ENCODE data around the gene UBE2B.
A peak's percentile ranks its signal among the peaks of the same experiment; 100 is the strongest.
"Not testable (repeated sequence)": the region's sequence is repeated elsewhere in the genome, so short reads cannot be mapped to it uniquely, and the experiment has no call there.

Gene UBE2B

DNA sequence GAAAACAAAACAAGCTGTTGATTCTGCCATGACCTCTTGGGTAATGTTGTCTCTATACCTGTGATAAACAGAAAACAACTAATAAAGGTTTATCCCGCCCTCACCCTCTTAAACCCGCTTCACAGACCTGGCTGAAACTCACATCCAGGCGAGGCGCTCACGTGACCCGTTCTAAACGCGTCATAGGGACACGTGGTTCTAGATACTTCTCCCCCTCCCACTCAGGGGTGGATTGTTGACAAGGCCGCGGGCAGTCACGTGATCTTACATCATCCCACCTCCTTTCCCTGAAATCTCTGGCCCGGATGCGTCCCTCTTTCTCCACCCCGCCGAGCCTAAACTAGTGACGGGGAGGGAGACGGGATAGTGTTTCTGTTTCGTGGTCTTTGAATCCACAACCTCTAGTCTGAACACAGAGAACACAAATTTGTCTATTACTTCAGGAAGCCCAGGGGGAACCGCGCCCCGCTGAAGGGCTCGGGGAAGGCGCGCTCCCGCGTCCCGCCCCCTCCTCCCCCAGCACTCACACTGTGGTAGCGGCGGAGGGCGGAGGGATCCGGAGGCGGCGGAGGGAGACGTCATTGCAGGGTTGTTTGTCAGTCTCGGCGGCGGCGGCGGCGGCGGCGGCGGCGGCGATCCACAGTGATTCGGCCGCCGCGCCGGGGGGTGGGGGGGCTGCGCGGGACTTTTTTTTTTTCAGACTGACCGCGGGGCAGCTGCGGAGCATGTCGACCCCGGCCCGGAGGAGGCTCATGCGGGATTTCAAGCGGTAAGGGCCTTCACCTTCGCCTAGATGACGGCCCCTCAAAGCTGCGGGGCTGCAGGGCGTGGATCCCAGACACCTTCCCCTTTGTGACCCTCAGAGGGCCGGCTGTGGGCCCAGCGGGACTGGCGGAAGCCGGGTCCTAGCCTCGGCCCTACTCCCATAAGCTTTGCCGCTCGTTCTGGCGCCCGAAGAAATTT, at the start of gene UBE2B:
Gene UBE2B (plus strand): TSS at position 699 of the 963 bp plus-strand sequence. CDS start 27 bp downstream, at position 726.
- peak; percentile 100 for DNase-seq

DNA sequence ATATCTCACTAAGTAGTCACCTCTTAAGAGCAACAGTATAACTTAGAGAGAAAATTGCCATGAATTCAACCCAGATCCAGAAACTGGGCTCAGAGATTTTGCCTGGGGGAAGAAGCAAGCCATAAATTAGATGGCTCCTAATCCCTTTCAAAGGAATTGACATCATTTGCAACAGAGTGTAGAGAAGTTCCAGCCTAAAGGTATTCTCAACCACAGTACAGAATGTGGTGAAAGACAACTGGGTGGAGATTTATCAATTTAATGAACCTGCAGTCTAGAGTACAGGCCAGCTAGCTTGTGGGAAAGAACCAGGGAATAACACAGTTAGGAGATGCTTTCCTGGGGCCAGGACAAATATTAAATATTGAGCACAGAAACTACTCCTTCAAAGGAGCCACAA, 44.0 kb upstream of the UBE2B start:
- no peak for DNase-seq

DNA sequence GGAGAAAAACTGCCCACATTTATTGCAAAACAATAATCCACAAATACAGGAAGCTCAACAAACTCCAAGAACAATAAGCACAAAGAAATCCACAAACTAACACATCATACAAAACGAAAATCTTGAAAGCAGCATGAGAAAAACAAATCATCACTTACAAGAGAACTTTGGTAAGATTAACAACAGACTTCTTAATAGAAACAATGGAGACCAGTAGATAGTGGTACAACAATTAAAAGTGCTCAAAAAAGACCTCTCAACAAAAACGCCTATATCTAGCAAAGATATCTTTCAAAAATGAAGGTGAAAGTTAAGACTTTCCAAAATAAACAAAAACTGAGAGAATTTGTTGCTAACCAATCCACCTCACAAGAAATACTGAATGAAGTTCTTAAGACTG, 42.8 kb upstream of the UBE2B start:
- DNase-seq: no peak

- DNase-seq: not testable (repeated sequence)
These were observed 34.5 kb upstream of the UBE2B start for GRCh38 chr5:134336833-134337232.

GRCh38 chr5:134343500-134343899, 27.9 kb upstream of the UBE2B start:
- not testable (repeated sequence) for DNase-seq

DNA sequence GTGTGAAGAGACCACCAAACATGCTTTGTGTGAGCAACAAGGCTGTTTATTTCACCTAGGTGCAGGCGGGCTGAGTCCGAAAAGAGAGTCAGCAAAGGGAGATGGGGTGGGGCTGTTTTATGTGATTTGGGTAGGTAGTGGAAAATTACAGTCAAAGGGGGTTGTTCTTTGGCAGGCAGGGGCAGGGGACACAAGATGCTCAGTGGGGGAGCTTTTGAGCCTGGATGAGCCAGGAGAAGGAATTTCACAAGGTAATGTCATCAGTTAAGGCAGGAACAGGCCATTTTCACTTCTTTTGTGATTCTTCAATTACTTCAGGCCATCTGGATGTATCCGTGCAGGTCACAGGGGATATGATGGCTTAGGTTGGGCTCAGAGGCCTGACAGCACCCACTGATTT, 25.9 kb upstream of the UBE2B start:
- not testable (repeated sequence) for DNase-seq

DNA sequence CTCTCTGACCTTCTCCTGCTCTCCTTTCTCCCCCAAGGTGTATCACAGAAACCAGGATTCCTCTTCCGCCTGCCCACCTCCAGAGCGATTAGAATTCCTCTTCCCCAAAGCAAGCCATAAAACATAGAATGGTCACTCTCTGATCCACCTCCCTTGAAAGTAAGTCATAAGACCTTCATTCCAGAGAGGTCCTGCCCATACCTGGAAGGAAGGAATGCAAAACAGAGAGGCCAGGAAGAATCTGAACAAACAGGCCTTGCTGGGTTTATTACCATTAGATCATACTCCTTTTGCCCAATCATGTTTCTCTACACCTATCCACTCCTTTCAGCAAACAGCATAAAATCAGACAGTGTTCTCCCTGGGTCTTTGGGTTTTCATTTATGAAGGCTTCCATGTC, 25.4 kb upstream of the UBE2B start:
- DNase-seq: no peak

DNA sequence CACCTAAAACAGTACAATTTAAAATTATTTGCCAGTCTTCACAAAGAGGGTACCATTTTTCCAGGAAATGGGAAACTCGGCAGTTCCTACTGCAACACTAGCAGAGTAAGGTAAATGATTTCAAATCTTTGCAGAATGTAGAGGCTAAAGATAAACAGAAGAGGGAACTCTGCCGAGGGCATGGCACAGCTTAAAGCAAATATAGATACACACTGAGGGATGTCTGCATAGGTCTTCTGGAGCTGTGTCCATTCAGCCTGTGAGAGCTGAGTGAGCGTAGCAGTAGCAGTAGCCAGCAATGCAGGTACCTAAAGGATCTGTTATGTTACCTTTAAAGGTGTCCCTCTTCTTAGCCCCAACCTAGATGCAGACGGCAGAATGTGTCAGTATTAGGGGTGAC, 21.9 kb upstream of the UBE2B start:
- no peak for DNase-seq

GRCh38 chr5:134355681-134356080, 15.7 kb upstream of the UBE2B start:
- DNase-seq: no peak

DNA sequence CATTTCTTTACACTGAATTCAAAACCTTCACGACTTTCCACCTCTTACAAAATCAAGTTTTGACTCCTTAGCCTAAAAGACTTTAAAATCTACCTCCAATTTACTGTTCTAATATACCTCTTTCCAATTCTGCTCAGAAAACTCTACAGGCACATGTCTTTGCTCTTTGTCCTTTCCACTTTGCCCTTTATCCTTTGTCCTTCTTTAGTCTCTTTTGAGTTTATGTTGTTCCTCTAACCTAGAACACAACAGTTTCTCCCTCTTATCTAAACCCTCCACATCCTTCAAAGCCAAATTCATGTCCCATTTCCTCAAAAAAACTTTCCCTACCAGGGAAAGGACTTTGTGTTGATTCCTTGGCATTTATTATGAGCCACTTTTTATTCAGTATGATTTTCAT, 5.8 kb upstream of the UBE2B start:
- no peak for DNase-seq

DNA sequence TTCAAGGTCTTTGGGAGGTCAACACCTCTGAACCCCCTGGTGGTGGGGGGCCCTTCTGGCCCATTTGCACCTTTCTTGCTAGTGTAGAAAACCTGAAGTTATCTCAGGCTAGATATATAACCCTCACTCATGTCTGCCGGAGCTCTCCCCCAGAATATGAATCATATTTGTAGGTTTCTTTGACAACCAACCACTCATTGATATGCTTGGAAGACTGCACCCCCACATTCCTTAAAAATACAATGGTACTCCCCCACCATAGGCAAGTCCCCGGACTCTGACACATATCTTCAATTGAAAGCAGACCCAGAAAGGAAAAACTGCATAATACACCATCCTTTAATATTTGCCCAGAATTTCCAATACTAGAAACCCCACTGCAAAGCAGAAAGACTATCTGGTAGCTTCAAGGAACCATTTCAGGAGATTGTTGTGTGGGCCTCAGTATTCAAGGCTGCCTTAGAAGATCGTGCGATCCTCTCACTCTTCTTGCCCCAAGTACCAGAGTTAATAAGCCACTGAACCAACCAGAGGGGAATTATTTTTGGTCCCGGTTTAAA, 978 bp upstream of the UBE2B start:
- no peak for DNase-seq

DNA sequence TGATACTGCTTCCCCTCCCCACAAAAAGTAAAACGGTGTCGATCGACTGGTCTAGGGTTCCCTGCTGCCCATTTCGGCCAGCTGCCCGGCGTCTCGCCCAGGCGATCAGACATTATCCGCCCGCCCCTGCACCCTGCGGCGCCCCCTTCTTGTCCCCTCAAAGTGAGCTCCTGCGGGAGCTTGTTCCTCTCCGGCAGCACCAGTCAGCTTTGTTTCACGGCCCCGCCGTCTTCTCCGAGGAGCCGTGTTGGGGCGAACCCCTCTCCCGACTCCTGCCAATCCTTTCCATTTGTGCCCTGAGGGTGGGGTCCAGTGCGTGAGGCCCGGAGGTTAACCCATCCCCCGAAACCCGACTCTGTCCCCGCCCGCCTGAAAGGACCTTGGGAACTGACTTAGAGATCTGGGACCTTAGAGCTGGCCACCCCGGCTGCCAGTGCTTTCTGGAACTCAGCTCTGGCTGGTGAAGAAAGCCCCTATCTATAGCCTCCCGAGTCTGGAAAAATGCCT, 518 bp downstream of the UBE2B start:
- peak; percentile 48 to 50 for DNase-seq

- DNase-seq: not testable (repeated sequence)
These were observed 2.3 kb downstream of the UBE2B start for GRCh38 chr5:134373633-134374032.

- no peak for DNase-seq
These were observed 2.9 kb downstream of the UBE2B start for GRCh38 chr5:134374232-134374631.

GRCh38 chr5:134380346-134380745, 9.0 kb downstream of the UBE2B start:
- no peak for DNase-seq

GRCh38 chr5:134382204-134382603, 10.8 kb downstream of the UBE2B start:
- not testable (repeated sequence) for DNase-seq

DNA sequence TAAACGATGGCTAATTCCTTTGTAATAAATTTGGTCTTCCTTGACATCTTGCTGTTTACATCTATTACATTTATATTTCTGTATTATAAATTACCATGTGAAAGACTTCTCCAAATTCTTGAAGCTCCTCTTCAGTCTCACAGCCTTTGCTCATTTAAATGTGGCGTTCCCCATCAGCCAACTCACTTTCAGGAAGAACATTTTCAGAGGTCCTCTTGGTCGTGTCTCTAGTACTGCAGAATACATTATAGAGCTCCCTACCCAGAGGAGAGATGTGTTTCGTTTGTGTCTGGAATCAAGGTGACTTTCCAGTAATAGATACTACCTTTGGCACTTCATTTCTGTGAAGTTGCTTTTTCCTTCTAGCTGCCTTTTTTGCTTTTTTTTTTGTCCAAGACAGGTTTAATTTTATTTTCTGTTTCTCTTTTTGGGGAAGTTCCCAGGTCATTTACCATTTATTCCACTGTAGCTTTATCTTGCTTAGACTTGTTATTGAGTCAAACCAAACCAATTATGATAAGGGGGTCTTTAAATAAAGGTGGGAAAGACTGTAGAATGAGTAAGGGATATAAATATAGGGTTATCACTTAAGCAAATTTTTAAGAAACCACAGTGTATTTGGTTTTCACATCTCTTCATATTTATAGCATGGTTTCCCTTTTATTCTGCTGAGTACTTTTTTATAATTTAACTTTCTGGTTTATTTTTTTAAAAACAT, 12.8 kb downstream of the UBE2B start:
- DNase-seq: no peak

DNA sequence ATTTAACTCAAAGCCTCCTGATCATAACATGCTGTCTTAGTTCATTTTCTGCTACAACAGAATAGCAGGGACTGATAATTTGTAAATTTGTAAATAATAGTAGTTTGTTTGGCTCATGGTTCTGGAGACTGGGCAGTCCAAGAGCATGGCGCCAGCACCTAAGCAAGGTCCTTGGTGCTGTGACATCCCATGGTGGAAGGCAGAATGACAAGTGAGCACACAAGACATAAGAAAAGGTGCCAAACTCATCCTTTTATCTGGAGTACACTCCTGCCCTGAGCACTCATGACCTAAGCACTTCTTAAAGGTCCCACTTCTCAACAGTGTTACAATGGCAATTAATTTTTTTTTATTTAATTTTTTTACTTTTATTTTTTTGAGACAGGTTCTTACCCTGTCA, 16.1 kb downstream of the UBE2B start:
- no peak for DNase-seq

DNA sequence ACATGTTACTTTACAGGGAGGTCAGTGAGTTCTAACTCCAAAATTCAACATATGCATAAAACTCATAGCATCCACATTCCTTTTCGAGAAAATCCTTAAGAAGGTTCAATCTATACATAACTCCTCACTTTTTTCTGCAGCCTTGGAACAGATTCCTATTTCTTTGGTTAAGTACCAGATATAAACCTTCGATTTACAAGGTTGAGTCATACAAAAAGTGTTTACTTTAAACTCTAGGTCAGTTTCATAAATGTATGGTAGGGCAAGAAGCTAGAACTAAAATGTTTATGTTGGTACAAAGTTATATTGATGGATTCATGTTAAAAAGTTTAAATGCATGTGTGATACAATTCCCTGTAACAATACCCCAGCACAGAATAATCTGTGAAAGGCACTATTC, 20.9 kb downstream of the UBE2B start:
- no peak for DNase-seq

DNA sequence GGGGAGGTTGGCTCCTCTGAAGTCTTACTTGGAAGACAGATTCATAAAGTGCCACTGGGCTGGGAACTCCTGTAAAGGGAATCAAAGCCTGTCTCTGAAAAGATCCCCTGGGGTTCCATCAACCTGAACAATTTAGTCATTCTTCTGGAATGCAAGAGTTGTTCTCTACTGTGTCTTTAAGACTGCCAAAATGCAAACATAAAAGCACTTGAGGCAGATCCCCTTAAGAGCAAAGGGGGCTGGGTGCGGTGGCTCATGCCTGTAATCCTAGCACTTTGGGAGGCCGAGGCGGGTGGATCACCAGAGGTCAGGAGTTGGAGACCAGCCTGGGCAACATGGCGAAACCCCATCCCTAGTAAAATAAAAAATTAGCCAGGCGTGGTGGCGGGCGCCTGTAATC, 23.6 kb downstream of the UBE2B start:
- no peak for DNase-seq

DNA sequence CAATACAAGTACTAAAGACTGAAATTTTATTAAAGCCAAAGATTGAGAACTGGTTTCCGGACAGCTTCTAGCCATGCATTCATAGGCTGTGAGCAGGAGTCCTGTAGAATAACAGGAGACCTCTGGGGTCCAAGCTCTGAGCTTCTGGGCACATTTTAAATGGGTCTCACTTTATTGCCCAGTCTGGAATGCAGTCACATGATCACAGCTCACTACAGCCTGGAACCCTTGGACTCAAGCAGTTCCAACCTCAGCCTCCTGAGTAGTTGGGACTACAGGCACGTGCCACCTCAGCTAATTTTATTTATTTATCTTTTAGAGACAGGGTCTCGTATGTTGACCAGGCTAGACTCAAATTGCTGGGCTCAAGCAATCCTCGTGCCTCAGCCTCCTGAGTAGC, 24.9 kb downstream of the UBE2B start:
- no peak for DNase-seq

- DNase-seq: no peak
These were observed 25.8 kb downstream of the UBE2B start for GRCh38 chr5:134397196-134397595.

DNA sequence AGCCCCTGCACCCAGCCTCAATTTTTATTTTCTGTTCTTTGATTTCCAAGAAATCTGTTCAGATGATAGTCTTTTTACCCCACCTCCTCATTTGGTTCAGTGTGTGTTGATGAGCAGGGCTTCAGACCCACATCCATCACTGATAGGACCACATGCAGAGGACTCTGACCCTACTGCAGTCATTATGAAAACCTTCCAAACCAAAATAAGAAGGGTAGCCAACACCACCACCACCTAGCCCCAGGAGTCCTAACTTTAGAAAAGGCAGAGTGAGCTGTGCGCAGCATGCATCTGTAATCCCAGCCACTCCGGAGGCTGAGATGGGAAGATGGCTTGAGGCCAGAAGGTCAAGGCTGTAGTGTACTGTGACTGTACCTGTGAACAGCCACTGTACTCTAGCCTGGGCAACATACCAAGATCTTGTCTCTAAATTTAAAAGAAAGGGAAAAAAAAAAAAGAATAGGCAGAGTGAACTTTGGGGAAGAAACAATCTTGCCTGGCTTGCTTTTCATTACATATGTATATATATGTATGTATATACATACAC, 27.3 kb downstream of the UBE2B start:
- no peak for DNase-seq

All from SW 1271 (cell line).